Kidney epithelial cell (primary cell): Measurements from ENCODE around the gene WDR62. TPM values are rescaled to one million over a fixed set of nuclear protein-coding genes. Genes with fewer than 3 reads are reported as not detected.

Experiments used
- DNase-seq: peaks from one replicate; pipeline ENCODE4 v3.0.0-alpha.2; 2010; ENCODE audit warnings: low read depth
- H3K27me3 ChIP-seq: 2 replicates; pipeline ENCODE4 v1.6.0; 2011; ENCODE audit warnings: low read length; ENCODE audit not compliant: control insufficient read depth, insufficient read depth
- H3K36me3 ChIP-seq: 2 replicates; pipeline ENCODE4 v1.5.1; 2011; ENCODE audit warnings: low read length; ENCODE audit not compliant: control insufficient read depth, insufficient read depth
- H3K4me3 ChIP-seq: 2 replicates; pipeline ENCODE4 v1.5.1; 2011; ENCODE audit warnings: low read depth, mild to moderate bottlenecking, control low read depth, low read length
- CTCF ChIP-seq: IDR thresholded peaks from 2 replicates; pipeline ENCODE4 v1.5.1; 2011; ENCODE audit warnings: mild to moderate bottlenecking, moderate library complexity, low read length, control low read depth, inconsistent platforms; ENCODE audit not compliant: insufficient read depth, poor library complexity, severe bottlenecking
- total RNA-seq: library from RNA; depleted of rRNA; stranded (reverse); fragments of >200 nt; gene quantifications from 2 replicates; pipeline ENCODE4 v1.2.3, GENCODE V29; 2015

Gene WDR62
- total RNA-seq, 1 donor from 2014 or later, result 1.8 TPM

GRCh38 chr19:36081385-36081784 is 26.7 kb downstream of the WDR62 start:
- Histone ChIP-seq H3K27me3 (no peaks in the 10 kb centered on the region), H3K36me3 (no peaks in the 10 kb centered on the region), H3K4me3 (no peak overlapping the region)
- DNase-seq, result no peak
- TF ChIP-seq CTCF, result no peak

GRCh38 chr19:36081894-36082293 is 27.2 kb downstream of the WDR62 start:
- DNase-seq, result no peak
- Histone ChIP-seq H3K27me3 (no peaks in the 10 kb centered on the region), H3K4me3 (no peak overlapping the region), H3K36me3 (no peaks in the 10 kb centered on the region)
- no peak for TF ChIP-seq CTCF

GRCh38 chr19:36082916-36083315 is 28.2 kb downstream of the WDR62 start:
- Histone ChIP-seq H3K27me3 (no peaks in the 10 kb centered on the region), H3K4me3 (no peak overlapping the region), H3K36me3 (no peaks in the 10 kb centered on the region)
- TF ChIP-seq CTCF, result no peak
- no peak for DNase-seq

GRCh38 chr19:36084231-36085009 is 29.7 kb downstream of the WDR62 start:
- TF ChIP-seq CTCF, result no peak
- Histone ChIP-seq H3K27me3 (no peaks in the 10 kb centered on the region), H3K36me3 (no peaks in the 10 kb centered on the region), H3K4me3 (no peak overlapping the region)
- DNase-seq, result no peak

- TF ChIP-seq CTCF, result no peak
- DNase-seq, result no peak
- Histone ChIP-seq H3K27me3 (no peaks in the 10 kb centered on the region), H3K36me3 (no peaks in the 10 kb centered on the region), H3K4me3 (no peak overlapping the region)
Measured at GRCh38 chr19:36086326-36086725, 31.6 kb downstream of the WDR62 start.

GRCh38 chr19:36089847-36090246 is 35.1 kb downstream of the WDR62 start:
- no peaks in the 10 kb centered on the region for H3K27me3 ChIP-seq
- DNase-seq, result no peak
- no peak for TF ChIP-seq CTCF
- no peak overlapping the region for H3K4me3 ChIP-seq
- no peaks in the 10 kb centered on the region for H3K36me3 ChIP-seq
